K562 (cell line): ENCODE results near the gene SLC29A2. TPM values are rescaled to one million over a fixed set of nuclear protein-coding genes. Genes with fewer than 3 reads are reported as not detected.

Experiments
- ARID1B ChIP-seq: fragments of 450-650 bp; IDR thresholded peaks from 2 replicates; pipeline ENCODE4 v1.6.1; 2016; ENCODE audit warnings: antibody characterized with exemption, mild to moderate bottlenecking, inconsistent platforms
- ARID3A ChIP-seq: IDR thresholded peaks from 2 replicates; pipeline ENCODE4 v1.6.1; 2012; ENCODE audit warnings: low read depth, low read length, improper control_type of control experiment, borderline replicate concordance
- CCNT2 ChIP-seq: IDR thresholded peaks from 2 replicates; pipeline ENCODE4 v1.6.1; 2011; ENCODE audit warnings: borderline replicate concordance, low read depth, mild to moderate bottlenecking, moderate library complexity, mixed read lengths, low read length; ENCODE audit not compliant: insufficient read length; ENCODE audit errors: extremely low read depth
- EP300 ChIP-seq: IDR thresholded peaks from 2 replicates; pipeline ENCODE4 v1.6.1; 2012; ENCODE audit warnings: low read length, improper control_type of control experiment
- GABPA ChIP-seq: fragments of 200-800 bp; sonication (Bioruptor generic); conservative IDR thresholded peaks from 2 replicates; pipeline ENCODE4 v1.6.1; 2016; ENCODE audit warnings: low read depth, missing genetic modification characterization, missing compliant biosample characterization
- HDAC1 ChIP-seq, 2 experiments: fragments of 450-650 bp; IDR thresholded peaks; 2 replicates each; pipeline ENCODE4 v1.6.1; 2016 to 2017; ENCODE audit warnings: inconsistent platforms in 1 of 2, mild to moderate bottlenecking in 1 of 2, moderate library complexity in 1 of 2
- JUN ChIP-seq, 2 experiments: sonication (generic) in 1 of 2; formaldehyde crosslinking in 1 of 2; IDR thresholded peaks; 2 replicates each; pipeline versions ENCODE4 v1.6.1 to v1.8.0; 2012 to 2022; ENCODE audit warnings: borderline replicate concordance in 2 of 2, mild to moderate bottlenecking in 2 of 2, improper control_type of control experiment in 1 of 2, low read depth in 1 of 2, low read length in 1 of 2, missing genetic modification reagents in 1 of 2
- MTF1 ChIP-seq: fragments of 250-450 bp; sonication (Bioruptor Pico); IDR thresholded peaks from 2 replicates; pipeline ENCODE4 v1.9.0; 2021; ENCODE audit warnings: moderate library complexity, mild to moderate bottlenecking, inconsistent platforms, borderline replicate concordance
- MXI1 ChIP-seq: IDR thresholded peaks from 2 replicates; pipeline ENCODE4 v1.6.1; 2011; ENCODE audit warnings: low read depth, mild to moderate bottlenecking, improper control_type of control experiment, low read length
- POLR3G ChIP-seq: IDR thresholded peaks from 2 replicates; pipeline ENCODE4 v1.6.1; 2011; ENCODE audit not compliant: insufficient read length, insufficient replicate concordance; ENCODE audit errors: extremely low read depth
- PYGO2 ChIP-seq: fragments of 450-650 bp; IDR thresholded peaks from 2 replicates; pipeline ENCODE4 v1.6.1; 2016; ENCODE audit warnings: mild to moderate bottlenecking, missing genetic modification characterization, moderate library complexity, missing compliant biosample characterization
- SMARCA5 ChIP-seq: fragments of 450-650 bp; IDR thresholded peaks from 2 replicates; pipeline ENCODE4 v1.6.1; 2016
- ZNF24 ChIP-seq: fragments of 450-650 bp; IDR thresholded peaks from 2 replicates; pipeline ENCODE4 v1.6.1; 2016
- ZNF512 ChIP-seq: IDR thresholded peaks from 2 replicates; pipeline ENCODE4 v1.6.1; 2016; ENCODE audit warnings: missing genetic modification characterization, missing compliant biosample characterization
- ZNF518B ChIP-seq: fragments of 250-450 bp; sonication (Bioruptor Pico); IDR thresholded peaks from 2 replicates; pipeline ENCODE4 v1.5.0; 2021; ENCODE audit warnings: mild to moderate bottlenecking, moderate library complexity
- polyA plus RNA-seq, 8 experiments: library from polyadenylated mRNA; depleted of rRNA in 4 of 8; stranded (reverse) in 5 of 8; unstranded in 3 of 8; fragments of >200 nt; fragmentation: Nextera tagmentation in 2 of 8; fragmentation: Illumina TruSeq in 1 of 8; extraction: Ambion mirVana in 2 of 8; extraction: Trizol in 1 of 8; gene quantifications; 2 replicates each; pipeline versions ENCODE4 v1.2.1 to v1.2.3, GENCODE V29; 2011 to 2014; ENCODE audit warnings: inconsistent platforms in 1 of 8, missing spikeins in 1 of 8
- total RNA-seq, 7 experiments: library from RNA; depleted of rRNA in 6 of 7; stranded (reverse); fragments of >200 nt in 6 of 7; fragmentation: Illumina TruSeq in 2 of 7; extraction: Trizol in 2 of 7; gene quantifications; 2 replicates each; pipeline versions ENCODE4 v1.2.1 to v1.2.3, GENCODE V29; 2011 to 2021; ENCODE audit warnings: low replicate concordance in 1 of 7
- TF ChIP-seq, protein P1 (sequence below): fragments of 250-450 bp; sonication (Bioruptor Pico); IDR thresholded peaks from 2 replicates; pipeline ENCODE4 v1.5.0; 2020; ENCODE audit warnings: mild to moderate bottlenecking, borderline replicate concordance

SLC29A2 gene
- total and polyA plus RNA-seq, 9 of the 15 experiments (the other 6 are each of a cell fraction or from before 2014, with no cell fraction given), result 2.4 to 48.6 (median 14.2) TPM

DNA sequence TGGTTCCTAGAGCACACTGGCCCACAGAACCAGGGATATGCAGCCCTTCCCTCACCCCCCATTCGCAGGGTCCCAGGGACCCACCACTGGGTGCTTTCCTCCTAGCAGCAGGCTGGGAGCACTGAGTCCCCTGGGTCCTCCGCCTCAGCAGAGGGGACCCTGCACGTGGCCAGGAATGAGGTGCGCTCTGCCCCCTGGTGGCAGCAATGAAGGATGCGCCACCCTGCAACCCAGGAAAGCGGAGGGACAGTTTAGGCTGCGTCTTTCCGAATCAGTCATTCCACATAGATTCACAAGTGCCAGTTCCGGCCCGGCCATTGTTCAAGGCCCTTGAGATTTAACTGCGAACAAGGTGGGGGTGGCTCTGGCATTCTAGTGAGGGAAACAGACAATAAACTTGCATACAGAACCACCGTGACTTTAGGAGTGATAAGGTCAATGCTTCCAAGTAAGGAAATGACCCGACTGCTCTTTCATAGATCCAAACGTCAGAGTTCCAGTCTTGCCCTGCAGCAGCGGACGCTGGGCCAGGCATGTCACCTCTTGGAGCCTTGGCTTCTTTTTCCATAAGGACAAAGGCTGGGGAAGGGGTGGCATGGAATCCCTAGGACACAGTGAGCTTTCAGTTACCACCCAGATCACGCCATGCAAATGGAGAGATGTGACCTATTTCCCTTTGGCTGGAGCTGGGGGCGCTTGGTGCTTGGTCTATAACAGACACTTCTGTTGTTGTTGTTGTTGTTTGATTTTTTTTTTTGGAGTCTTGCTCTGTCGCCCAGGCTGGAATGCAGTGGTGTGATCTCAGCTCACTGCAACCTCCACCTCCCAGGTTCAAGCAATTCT lies 43.0 kb downstream of the SLC29A2 start (continued):
- TF ChIP-seq ZNF24 (peak; percentile 95), CCNT2 (no peak), MXI1 (no peak), ZNF512 (tag) (no peak), POLR3G (no peak), ZNF518B (CRISPR knock-in tag) (no peak), MTF1 (CRISPR knock-in tag) (no peak), PYGO2 (no peak), ARID1B (no peak), EP300 (no peak), JUN (IDR thresholded peaks at IDR 0.05; ENCODE audit: borderline replicate concordance, low read depth, low read length) (0 out of 2 replicates have a peak, but pooled peaks have one; percentile 17), JUN (CRISPR knock-in tag; IDR thresholded peaks at IDR 0.05; ENCODE audit: borderline replicate concordance) (peak; percentile 46; the same call in 1 of the 2 replicates), SMARCA5 (no peak), GABPA (tag) (0 out of 2 replicates have a peak, but pooled peaks have one; percentile 27), ARID3A (no peak), HDAC1 (IDR thresholded peaks at IDR 0.05) (peak in 1 of 2 experiments; percentile 60; a peak in 1 of 4 replicates)
- TF ChIP-seq, protein P1, sequence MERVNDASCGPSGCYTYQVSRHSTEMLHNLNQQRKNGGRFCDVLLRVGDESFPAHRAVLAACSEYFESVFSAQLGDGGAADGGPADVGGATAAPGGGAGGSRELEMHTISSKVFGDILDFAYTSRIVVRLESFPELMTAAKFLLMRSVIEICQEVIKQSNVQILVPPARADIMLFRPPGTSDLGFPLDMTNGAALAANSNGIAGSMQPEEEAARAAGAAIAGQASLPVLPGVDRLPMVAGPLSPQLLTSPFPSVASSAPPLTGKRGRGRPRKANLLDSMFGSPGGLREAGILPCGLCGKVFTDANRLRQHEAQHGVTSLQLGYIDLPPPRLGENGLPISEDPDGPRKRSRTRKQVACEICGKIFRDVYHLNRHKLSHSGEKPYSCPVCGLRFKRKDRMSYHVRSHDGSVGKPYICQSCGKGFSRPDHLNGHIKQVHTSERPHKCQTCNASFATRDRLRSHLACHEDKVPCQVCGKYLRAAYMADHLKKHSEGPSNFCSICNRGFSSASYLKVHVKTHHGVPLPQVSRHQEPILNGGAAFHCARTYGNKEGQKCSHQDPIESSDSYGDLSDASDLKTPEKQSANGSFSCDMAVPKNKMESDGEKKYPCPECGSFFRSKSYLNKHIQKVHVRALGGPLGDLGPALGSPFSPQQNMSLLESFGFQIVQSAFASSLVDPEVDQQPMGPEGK (CRISPR knock-in tag), result no peak
